T follicular helper cell (primary cell): ENCODE measurements around the gene THUMPD1.
"Not testable (repeated sequence)": the region's sequence is repeated elsewhere in the genome, so short reads cannot be mapped to it uniquely, and the experiment has no call there.

Experiments
- DNase-seq: peaks from one replicate; pipeline ENCODE4 v3.0.0-alpha.2; 2020; ENCODE audit warnings: low read depth

The THUMPD1 gene

DNA sequence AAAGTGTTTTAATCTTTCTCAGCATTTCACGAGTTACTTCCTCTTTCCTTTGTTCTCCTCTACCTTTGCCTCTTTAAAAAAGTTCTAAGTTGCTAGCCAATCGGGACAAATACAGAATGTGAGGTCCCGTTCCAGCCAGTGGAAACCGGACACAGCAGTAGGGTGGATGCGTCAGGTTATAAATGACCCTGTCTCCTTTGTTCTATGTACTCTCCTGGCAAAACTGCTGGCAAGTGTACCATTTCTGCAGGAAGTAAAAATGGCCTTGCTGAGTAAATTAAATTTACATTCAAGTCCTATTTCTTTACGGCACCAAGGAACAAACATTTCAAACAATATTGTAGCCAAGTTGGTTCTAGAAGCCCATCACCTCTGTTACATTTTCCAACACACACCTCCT lies 47.5 kb downstream of the THUMPD1 start:
- DNase-seq, result not testable (repeated sequence)

DNA sequence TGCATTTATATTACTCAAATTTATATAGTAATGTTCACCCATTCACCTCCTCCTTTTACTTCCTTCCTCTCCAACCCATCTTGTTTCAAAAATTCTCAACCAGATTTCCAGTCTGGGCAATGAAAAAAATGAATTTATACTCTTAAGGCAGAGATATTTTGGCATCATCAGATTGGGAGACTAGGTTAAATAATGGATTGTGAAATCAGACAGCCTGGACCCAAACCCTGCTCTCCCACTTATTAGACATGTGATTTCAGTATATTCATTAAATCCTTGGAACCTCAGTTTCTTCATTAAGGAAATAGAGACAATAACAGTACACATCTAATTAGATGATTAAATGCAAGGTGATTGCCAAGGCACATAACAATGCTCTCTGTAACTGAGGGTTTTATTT lies 52.0 kb downstream of the THUMPD1 start:
- no peak for DNase-seq

DNA sequence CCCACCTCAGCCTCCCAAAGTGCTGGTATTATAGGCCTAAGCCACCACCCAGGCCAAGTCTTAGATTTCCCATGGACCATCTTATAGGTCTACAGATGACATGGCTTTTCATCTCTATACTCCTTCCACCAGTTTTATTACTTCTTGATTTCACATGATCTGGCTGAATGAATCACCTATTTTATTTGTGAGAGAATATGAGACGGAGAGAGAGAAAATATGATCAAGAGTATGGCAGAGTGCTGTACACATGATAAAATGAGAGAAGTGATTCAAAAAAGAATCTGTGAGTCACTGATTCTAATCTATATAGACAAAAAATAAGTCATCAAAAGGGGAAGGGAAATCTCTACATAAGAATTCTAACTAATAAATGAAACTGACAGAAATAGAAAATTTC lies 57.8 kb downstream of the THUMPD1 start:
- DNase-seq, result no peak
